HepG2 (cell line): ENCODE results near the gene HNRNPA0. TPM values are rescaled to one million over a fixed set of nuclear protein-coding genes. Genes with fewer than 3 reads are reported as not detected.

Experiments used
- KLF16 ChIP-seq, 2 experiments: sonication (generic) in 1 of 2; formaldehyde crosslinking in 1 of 2; IDR thresholded peaks; 2 replicates each; pipeline versions ENCODE4 v1.6.1 to v1.8.0; 2016 to 2023; ENCODE audit warnings: missing genetic modification reagents in 2 of 2, missing compliant biosample characterization in 1 of 2
- MED1 ChIP-seq: sonication (generic); formaldehyde crosslinking; IDR thresholded peaks from 2 replicates; pipeline ENCODE4 v1.4.0; 2020; ENCODE audit warnings: missing genetic modification reagents
- RBM22 ChIP-seq: fragments of 200-400 bp; formaldehyde crosslinking; optimal IDR thresholded peaks from 2 replicates; pipeline ENCODE3; 2017; ENCODE audit warnings: mild to moderate bottlenecking, low read length, moderate library complexity
- SKI ChIP-seq: fragments of 450-650 bp; IDR thresholded peaks from one replicate; pipeline ENCODE4 v1.6.1; 2018; ENCODE audit warnings: mild to moderate bottlenecking; ENCODE audit not compliant: partially characterized antibody
- YEATS2 ChIP-seq: sonication (generic); formaldehyde crosslinking; IDR thresholded peaks from 2 replicates; pipeline ENCODE4 v1.4.0; 2020; ENCODE audit warnings: missing genetic modification reagents, borderline replicate concordance
- ZNF496 ChIP-seq: sonication (generic); formaldehyde crosslinking; IDR thresholded peaks from 2 replicates; pipeline ENCODE4 v1.8.1; 2023; ENCODE audit warnings: mild to moderate bottlenecking, moderate library complexity, missing genetic modification reagents; ENCODE audit not compliant: insufficient replicate concordance
- ZNF615 ChIP-seq: sonication (generic); formaldehyde crosslinking; IDR thresholded peaks from 2 replicates; pipeline ENCODE4 v1.5.0; 2020; ENCODE audit warnings: mild to moderate bottlenecking, missing genetic modification reagents, borderline replicate concordance
- ZNF7 ChIP-seq: IDR thresholded peaks from 2 replicates; pipeline ENCODE4 v1.6.1; 2016; ENCODE audit warnings: missing biosample characterization, missing genetic modification reagents
- ZSCAN31 ChIP-seq: sonication (generic); formaldehyde crosslinking; IDR thresholded peaks from 2 replicates; pipeline ENCODE4 v1.5.0; 2020; ENCODE audit warnings: low read depth, mild to moderate bottlenecking, missing genetic modification reagents
- polyA plus RNA-seq, 8 experiments: library from polyadenylated mRNA; depleted of rRNA in 3 of 8; stranded (reverse) in 7 of 8; unstranded in 1 of 8; fragments of >200 nt; fragmentation: Illumina TruSeq in 4 of 8; extraction: Trizol in 4 of 8; gene quantifications; 2 replicates each; pipeline versions ENCODE4 v1.2.1 to v1.2.3, GENCODE V29; 2011 to 2016; ENCODE audit warnings: low read depth in 4 of 8, missing spikeins in 1 of 8, mixed read lengths in 1 of 8; ENCODE audit not compliant: insufficient read depth in 1 of 8
- total RNA-seq, 5 experiments: library from RNA; depleted of rRNA; stranded (reverse); fragments of >200 nt; fragmentation: Illumina TruSeq; extraction: Trizol; gene quantifications; 2 replicates each; pipeline ENCODE4 v1.2.3, GENCODE V29; 2016; ENCODE audit warnings: low read depth in 1 of 5
- TF ChIP-seq, protein P1 (sequence below): sonication (generic); formaldehyde crosslinking; IDR thresholded peaks from 2 replicates; pipeline ENCODE4 v1.5.1; 2020; ENCODE audit warnings: missing genetic modification reagents, mild to moderate bottlenecking, borderline replicate concordance
- TF ChIP-seq, protein P2 (sequence below): IDR thresholded peaks from 2 replicates; pipeline ENCODE4 v1.6.1; 2016; ENCODE audit warnings: low read depth, control low read depth
- TF ChIP-seq, protein P3 (sequence below): sonication (generic); formaldehyde crosslinking; conservative IDR thresholded peaks from 2 replicates; pipeline ENCODE4 v1.8.1; 2023; ENCODE audit warnings: missing genetic modification reagents
- TF ChIP-seq, protein P4 (sequence below): sonication (generic); formaldehyde crosslinking; IDR thresholded peaks from 2 replicates; pipeline ENCODE4 v1.5.0; 2020; ENCODE audit warnings: mild to moderate bottlenecking, missing genetic modification reagents
- TF ChIP-seq, protein P5 (sequence below): sonication (generic); formaldehyde crosslinking; IDR thresholded peaks from 2 replicates; pipeline ENCODE4 v1.4.0; 2020; ENCODE audit warnings: low read depth, mild to moderate bottlenecking, missing genetic modification reagents
- TF ChIP-seq, protein P6 (sequence below): sonication (generic); formaldehyde crosslinking; conservative IDR thresholded peaks from 2 replicates; pipeline ENCODE4 v1.5.0; 2020; ENCODE audit warnings: missing genetic modification reagents

HNRNPA0 gene
- total and polyA plus RNA-seq, 2 of the 13 experiments (the other 11 are each of a cell fraction or from before 2014, with no cell fraction given): 9.0 to 12.9 TPM

DNA sequence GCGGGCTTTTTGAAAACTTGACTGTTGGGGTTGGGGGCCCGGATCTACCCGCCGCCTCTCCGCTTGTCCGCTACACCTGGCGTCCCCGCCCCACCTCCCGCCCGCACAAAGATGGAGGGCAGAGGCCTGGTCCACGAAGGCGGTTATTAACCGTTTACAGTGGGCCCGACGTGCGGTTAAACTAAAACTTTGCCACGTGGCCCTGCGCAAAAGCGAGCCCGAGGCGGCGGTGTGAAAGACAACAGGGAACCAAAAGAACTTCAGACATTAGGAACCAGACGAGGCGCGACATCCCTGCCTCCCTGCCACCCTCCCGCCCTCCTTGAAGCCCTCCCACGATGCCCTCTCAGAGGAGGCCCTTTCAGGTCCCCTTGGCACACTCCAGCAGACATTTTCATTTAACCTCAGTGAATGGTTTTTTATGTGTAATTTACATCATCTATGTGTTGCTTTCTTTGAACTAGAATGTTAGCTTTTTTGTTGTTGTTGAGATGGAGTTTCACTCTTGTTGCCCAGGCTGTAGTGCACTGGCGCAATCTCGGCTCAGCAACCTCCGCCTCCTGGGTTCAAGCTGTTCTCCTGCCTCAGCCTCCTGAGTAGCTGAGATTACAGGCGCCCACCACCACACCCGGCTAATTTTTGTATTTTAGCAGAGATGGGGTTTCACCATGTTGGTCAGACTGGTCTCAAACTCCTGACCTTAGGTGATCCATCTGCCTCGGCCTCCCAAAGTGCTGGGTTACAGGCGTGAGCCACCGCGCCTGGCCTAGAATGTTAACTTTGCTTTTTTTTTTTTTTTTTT lies 999 bp upstream of the HNRNPA0 start (continued):
- TF ChIP-seq KLF16 (CRISPR knock-in tag; IDR thresholded peaks at IDR 0.05): no peak
- no peak for TF ChIP-seq SKI
- TF ChIP-seq, protein P1, sequence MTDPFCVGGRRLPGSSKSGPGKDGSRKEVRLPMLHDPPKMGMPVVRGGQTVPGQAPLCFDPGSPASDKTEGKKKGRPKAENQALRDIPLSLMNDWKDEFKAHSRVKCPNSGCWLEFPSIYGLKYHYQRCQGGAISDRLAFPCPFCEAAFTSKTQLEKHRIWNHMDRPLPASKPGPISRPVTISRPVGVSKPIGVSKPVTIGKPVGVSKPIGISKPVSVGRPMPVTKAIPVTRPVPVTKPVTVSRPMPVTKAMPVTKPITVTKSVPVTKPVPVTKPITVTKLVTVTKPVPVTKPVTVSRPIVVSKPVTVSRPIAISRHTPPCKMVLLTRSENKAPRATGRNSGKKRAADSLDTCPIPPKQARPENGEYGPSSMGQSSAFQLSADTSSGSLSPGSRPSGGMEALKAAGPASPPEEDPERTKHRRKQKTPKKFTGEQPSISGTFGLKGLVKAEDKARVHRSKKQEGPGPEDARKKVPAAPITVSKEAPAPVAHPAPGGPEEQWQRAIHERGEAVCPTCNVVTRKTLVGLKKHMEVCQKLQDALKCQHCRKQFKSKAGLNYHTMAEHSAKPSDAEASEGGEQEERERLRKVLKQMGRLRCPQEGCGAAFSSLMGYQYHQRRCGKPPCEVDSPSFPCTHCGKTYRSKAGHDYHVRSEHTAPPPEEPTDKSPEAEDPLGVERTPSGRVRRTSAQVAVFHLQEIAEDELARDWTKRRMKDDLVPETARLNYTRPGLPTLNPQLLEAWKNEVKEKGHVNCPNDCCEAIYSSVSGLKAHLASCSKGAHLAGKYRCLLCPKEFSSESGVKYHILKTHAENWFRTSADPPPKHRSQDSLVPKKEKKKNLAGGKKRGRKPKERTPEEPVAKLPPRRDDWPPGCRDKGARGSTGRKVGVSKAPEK: no peak
- peak; percentile 15; the same call in 1 of the 2 replicates for TF ChIP-seq YEATS2 (CRISPR knock-in tag)
- peak; percentile 1; the same call in 1 of the 2 replicates for TF ChIP-seq MED1 (CRISPR knock-in tag)
- TF ChIP-seq RBM22: no peak
- no peak for TF ChIP-seq ZNF7 (CRISPR knock-in tag)
- no peak for TF ChIP-seq ZNF615 (CRISPR knock-in tag)
- TF ChIP-seq, protein P2, sequence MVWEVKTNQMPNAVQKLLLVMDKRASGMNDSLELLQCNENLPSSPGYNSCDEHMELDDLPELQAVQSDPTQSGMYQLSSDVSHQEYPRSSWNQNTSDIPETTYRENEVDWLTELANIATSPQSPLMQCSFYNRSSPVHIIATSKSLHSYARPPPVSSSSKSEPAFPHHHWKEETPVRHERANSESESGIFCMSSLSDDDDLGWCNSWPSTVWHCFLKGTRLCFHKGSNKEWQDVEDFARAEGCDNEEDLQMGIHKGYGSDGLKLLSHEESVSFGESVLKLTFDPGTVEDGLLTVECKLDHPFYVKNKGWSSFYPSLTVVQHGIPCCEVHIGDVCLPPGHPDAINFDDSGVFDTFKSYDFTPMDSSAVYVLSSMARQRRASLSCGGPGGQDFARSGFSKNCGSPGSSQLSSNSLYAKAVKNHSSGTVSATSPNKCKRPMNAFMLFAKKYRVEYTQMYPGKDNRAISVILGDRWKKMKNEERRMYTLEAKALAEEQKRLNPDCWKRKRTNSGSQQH (CRISPR knock-in tag): no peak
- TF ChIP-seq ZNF496 (CRISPR knock-in tag): no peak
- TF ChIP-seq, protein P3, sequence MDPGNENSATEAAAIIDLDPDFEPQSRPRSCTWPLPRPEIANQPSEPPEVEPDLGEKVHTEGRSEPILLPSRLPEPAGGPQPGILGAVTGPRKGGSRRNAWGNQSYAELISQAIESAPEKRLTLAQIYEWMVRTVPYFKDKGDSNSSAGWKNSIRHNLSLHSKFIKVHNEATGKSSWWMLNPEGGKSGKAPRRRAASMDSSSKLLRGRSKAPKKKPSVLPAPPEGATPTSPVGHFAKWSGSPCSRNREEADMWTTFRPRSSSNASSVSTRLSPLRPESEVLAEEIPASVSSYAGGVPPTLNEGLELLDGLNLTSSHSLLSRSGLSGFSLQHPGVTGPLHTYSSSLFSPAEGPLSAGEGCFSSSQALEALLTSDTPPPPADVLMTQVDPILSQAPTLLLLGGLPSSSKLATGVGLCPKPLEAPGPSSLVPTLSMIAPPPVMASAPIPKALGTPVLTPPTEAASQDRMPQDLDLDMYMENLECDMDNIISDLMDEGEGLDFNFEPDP: no peak
- TF ChIP-seq, protein P4, sequence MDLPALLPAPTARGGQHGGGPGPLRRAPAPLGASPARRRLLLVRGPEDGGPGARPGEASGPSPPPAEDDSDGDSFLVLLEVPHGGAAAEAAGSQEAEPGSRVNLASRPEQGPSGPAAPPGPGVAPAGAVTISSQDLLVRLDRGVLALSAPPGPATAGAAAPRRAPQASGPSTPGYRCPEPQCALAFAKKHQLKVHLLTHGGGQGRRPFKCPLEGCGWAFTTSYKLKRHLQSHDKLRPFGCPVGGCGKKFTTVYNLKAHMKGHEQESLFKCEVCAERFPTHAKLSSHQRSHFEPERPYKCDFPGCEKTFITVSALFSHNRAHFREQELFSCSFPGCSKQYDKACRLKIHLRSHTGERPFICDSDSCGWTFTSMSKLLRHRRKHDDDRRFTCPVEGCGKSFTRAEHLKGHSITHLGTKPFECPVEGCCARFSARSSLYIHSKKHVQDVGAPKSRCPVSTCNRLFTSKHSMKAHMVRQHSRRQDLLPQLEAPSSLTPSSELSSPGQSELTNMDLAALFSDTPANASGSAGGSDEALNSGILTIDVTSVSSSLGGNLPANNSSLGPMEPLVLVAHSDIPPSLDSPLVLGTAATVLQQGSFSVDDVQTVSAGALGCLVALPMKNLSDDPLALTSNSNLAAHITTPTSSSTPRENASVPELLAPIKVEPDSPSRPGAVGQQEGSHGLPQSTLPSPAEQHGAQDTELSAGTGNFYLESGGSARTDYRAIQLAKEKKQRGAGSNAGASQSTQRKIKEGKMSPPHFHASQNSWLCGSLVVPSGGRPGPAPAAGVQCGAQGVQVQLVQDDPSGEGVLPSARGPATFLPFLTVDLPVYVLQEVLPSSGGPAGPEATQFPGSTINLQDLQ: no peak
- TF ChIP-seq, protein P5, sequence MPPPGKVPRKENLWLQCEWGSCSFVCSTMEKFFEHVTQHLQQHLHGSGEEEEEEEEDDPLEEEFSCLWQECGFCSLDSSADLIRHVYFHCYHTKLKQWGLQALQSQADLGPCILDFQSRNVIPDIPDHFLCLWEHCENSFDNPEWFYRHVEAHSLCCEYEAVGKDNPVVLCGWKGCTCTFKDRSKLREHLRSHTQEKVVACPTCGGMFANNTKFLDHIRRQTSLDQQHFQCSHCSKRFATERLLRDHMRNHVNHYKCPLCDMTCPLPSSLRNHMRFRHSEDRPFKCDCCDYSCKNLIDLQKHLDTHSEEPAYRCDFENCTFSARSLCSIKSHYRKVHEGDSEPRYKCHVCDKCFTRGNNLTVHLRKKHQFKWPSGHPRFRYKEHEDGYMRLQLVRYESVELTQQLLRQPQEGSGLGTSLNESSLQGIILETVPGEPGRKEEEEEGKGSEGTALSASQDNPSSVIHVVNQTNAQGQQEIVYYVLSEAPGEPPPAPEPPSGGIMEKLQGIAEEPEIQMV (CRISPR knock-in tag): no peak
- TF ChIP-seq, protein P6, sequence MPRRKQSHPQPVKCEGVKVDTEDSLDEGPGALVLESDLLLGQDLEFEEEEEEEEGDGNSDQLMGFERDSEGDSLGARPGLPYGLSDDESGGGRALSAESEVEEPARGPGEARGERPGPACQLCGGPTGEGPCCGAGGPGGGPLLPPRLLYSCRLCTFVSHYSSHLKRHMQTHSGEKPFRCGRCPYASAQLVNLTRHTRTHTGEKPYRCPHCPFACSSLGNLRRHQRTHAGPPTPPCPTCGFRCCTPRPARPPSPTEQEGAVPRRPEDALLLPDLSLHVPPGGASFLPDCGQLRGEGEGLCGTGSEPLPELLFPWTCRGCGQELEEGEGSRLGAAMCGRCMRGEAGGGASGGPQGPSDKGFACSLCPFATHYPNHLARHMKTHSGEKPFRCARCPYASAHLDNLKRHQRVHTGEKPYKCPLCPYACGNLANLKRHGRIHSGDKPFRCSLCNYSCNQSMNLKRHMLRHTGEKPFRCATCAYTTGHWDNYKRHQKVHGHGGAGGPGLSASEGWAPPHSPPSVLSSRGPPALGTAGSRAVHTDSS: no peak
- peak; percentile 8 for TF ChIP-seq ZSCAN31 (CRISPR knock-in tag)
